ENCODE data around the gene CFAP20. TPM values are rescaled to one million over a fixed set of nuclear protein-coding genes. Genes with fewer than 3 reads are reported as not detected.
A peak's percentile ranks its signal among the peaks of the same experiment; 100 is the strongest.
"Not testable (repeated sequence)": the region's sequence is repeated elsewhere in the genome, so short reads cannot be mapped to it uniquely, and the experiment has no call there.

Gene CFAP20
- total RNA-seq, 1 donor from 2014 or later: 73.1 TPM

DNA sequence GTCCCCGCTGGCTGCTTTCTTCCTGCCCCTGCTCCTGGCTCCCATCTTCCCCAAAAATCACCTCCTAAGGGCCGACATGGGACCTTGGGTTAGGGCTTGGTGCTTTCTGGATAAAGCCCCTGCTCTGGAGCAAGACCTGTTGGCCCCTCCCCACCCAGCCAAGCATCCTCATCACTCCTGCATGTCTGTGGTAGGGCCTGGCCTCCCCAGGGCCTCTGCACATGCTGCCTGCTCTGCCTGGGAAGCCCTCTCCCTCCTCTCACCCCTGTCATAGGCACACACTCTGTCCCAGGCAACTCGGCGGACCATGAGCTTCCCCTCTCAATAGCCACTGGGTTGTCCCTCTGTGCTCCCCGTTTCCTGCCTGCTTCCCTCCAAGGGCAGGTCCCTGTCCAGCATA, 35.2 kb downstream of the CFAP20 start:
- H3K4me3 Mint-ChIP-seq: no peak overlapping the region
- no peaks in the 10 kb centered on the region for H3K36me3 Mint-ChIP-seq (ENCODE audit: low read depth)
- TF ChIP-seq, protein P1, sequence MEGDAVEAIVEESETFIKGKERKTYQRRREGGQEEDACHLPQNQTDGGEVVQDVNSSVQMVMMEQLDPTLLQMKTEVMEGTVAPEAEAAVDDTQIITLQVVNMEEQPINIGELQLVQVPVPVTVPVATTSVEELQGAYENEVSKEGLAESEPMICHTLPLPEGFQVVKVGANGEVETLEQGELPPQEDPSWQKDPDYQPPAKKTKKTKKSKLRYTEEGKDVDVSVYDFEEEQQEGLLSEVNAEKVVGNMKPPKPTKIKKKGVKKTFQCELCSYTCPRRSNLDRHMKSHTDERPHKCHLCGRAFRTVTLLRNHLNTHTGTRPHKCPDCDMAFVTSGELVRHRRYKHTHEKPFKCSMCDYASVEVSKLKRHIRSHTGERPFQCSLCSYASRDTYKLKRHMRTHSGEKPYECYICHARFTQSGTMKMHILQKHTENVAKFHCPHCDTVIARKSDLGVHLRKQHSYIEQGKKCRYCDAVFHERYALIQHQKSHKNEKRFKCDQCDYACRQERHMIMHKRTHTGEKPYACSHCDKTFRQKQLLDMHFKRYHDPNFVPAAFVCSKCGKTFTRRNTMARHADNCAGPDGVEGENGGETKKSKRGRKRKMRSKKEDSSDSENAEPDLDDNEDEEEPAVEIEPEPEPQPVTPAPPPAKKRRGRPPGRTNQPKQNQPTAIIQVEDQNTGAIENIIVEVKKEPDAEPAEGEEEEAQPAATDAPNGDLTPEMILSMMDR (conservative IDR thresholded peaks at IDR 0.05): no peak
- peaks cover 44% of the 10 kb centered on the region for H3K4me1 Mint-ChIP-seq
- H3K27ac Mint-ChIP-seq (ENCODE audit: unreplicated experiment): peak overlapping the region; percentile 62
- no peaks in the 10 kb centered on the region for H3K27me3 Mint-ChIP-seq (ENCODE audit: low read depth)
- no peaks in the 10 kb centered on the region for H3K9me3 Mint-ChIP-seq
- DNase-seq (ENCODE audit: low read depth, low spot score): no peak

DNA sequence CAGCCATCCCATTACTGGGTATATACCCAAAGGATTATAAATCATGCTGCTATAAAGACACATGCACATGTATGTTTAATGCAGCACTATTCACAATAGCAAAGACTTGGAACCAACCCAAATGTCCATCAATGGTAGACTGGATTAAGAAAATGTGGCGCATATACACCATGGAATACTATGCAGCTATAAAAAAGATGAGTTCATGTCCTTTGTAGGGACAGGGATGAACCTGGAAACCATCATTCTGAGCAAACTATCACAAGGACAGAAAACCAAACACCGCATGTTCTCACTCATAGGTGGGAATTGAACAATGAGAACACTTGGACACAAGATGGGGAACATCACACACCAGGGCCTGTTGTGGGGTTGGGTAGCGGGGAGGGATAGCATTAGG, 38.8 kb downstream of the CFAP20 start:
- DNase-seq (ENCODE audit: low read depth, low spot score); H3K9me3 Mint-ChIP-seq; H3K36me3 Mint-ChIP-seq (ENCODE audit: low read depth); H3K27ac Mint-ChIP-seq (ENCODE audit: unreplicated experiment); H3K27me3 Mint-ChIP-seq (ENCODE audit: low read depth); H3K4me3 Mint-ChIP-seq: not testable (repeated sequence)
- peaks cover 28% of the 10 kb centered on the region for H3K4me1 Mint-ChIP-seq

DNA sequence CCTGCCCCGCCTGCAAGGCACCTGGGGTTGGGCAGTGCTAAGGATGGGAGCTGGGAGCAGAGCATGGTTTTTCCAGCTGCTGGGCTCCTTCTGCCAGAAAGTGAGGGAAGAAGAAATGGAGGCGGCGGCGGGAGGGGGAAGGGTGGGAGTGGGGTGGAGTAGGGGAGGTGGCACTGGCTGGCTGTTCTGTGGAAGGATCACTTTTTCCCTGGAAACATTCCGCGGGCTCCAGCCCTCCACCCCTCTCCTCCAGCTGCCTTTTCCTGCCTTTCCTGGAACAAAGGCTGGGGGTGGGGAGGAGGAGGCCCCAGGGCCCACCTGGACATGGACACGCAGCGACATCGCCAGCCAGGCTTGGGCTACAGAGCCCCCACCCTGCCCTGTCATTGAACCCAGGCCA, 41.1 kb downstream of the CFAP20 start:
- Mint-ChIP-seq H3K4me1 (peaks cover 23% of the 10 kb centered on the region), H3K36me3 (ENCODE audit: low read depth) (no peaks in the 10 kb centered on the region)

DNA sequence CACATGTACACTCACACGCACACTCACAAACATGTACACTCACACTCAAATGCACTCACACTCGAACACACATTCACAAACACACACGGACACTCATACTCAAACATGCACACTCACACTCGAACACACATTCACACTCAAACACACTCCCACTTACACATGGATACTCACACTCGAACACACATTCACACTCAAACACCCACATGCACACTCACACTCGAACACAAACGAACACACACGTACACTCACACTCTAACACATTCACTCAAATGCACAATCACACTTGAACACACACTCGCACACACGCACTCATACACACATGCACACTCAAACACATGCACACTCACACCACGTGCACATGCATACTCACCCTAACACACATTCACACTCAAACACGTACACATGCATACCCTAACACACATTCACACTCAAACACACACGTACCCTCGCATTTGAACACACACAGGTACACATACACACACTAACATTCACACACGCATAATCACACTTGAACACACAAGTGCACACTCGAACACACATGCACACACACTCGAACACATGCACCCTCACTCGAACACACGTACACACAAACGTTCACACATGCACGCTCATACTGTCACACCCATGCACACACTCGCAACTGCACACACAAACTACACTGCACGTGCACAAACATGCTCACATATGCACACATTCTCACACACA, 41.8 kb downstream of the CFAP20 start:
- Mint-ChIP-seq H3K27ac (ENCODE audit: unreplicated experiment) (no peak overlapping the region), H3K9me3 (no peaks in the 10 kb centered on the region), H3K4me3 (no peak overlapping the region), H3K4me1 (peaks cover 22% of the 10 kb centered on the region), H3K36me3 (ENCODE audit: low read depth) (no peaks in the 10 kb centered on the region), H3K27me3 (ENCODE audit: low read depth) (no peaks in the 10 kb centered on the region)
- DNase-seq (ENCODE audit: low read depth, low spot score): no peak
- TF ChIP-seq, protein P1 (conservative IDR thresholded peaks at IDR 0.05): no peak

More for the DNA sequence above, 41.1 kb downstream of the CFAP20 start:
- H3K27me3 Mint-ChIP-seq (ENCODE audit: low read depth): no peaks in the 10 kb centered on the region
- H3K4me3 Mint-ChIP-seq: no peak overlapping the region
- DNase-seq (ENCODE audit: low read depth, low spot score): no peak
- H3K27ac Mint-ChIP-seq (ENCODE audit: unreplicated experiment): no peak overlapping the region
- TF ChIP-seq, protein P1 (conservative IDR thresholded peaks at IDR 0.05): no peak
- H3K9me3 Mint-ChIP-seq: no peaks in the 10 kb centered on the region

DNA sequence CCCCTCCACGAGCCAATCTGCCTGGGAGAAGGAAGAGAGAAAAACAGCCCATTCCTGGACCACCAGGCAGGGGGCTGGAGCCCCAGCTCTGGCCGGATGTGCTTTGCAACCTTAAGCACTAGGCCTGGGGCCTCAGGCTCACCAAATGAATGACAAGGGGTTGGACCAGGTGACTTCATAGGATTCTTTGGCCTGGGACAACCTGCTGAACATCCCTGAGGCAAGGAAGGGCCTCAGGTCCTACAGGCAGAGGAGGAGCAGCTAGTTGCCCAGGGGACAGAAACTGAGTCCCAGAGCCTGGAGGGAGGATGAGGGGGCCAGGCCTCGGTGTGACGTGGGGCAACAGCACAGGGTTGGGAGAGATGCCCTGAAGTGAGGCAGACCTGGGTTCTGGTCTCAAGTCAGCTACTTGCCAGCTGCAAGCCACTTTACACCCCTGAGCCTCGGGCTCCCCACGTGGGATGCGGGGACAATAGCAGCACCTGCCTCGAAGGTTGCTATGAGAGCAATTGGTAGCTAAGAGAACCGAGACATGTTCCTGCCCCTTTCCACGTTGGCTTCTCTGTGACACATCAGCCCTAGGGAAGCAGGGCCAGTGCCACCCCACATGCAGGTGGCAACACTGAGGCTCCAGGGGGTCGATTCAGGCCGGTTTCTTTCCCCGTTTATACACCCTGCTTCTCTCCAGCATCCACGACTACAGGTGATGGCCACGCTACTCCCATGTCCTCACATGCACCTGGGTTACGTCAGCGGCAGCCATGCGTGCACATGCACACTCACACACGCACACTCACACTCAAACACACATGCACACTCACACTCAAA, 42.6 kb downstream of the CFAP20 start:
- DNase-seq (ENCODE audit: low read depth, low spot score): no peak
- H3K4me1 Mint-ChIP-seq: peaks cover 19% of the 10 kb centered on the region
- TF ChIP-seq, protein P1 (conservative IDR thresholded peaks at IDR 0.05): no peak
- H3K27me3 Mint-ChIP-seq (ENCODE audit: low read depth): no peaks in the 10 kb centered on the region
- H3K36me3 Mint-ChIP-seq (ENCODE audit: low read depth): no peaks in the 10 kb centered on the region
- peak overlapping the region; percentile 92 for H3K27ac Mint-ChIP-seq (ENCODE audit: unreplicated experiment)
- no peak overlapping the region for H3K4me3 Mint-ChIP-seq
- no peaks in the 10 kb centered on the region for H3K9me3 Mint-ChIP-seq
